AG08396 (cell line): ENCODE measurements around the gene NSL1.

ENCODE experiments used
- DNase-seq: peaks from one replicate; pipeline ENCODE4 v3.0.0; 2012; ENCODE audit warnings: low spot score, mixed read lengths

The NSL1 gene

GRCh38 chr1:212685429-212685828, 106.1 kb downstream of the NSL1 start:
- no peak for DNase-seq

GRCh38 chr1:212684521-212685090, 107.0 kb downstream of the NSL1 start:
- no peak for DNase-seq

DNA sequence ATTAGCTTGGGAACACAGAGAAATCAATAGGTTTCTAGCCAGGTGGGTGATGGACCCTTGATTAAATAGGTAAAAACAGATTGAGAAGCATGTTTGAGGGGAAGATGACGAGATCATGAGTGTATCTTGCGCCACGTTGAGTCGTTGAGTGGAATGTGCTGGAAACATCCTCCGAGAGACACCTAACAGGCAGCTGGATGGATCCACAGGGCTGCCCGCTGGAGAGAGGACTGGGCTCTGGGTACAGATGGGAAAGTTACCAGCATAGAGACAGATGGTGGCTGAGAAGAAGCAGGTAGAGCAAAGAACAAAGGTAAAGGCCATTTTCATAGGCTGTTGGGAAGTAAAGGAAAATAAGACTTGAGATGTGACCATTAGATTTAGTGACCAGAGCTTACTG, 107.5 kb downstream of the NSL1 start:
- DNase-seq: no peak

DNA sequence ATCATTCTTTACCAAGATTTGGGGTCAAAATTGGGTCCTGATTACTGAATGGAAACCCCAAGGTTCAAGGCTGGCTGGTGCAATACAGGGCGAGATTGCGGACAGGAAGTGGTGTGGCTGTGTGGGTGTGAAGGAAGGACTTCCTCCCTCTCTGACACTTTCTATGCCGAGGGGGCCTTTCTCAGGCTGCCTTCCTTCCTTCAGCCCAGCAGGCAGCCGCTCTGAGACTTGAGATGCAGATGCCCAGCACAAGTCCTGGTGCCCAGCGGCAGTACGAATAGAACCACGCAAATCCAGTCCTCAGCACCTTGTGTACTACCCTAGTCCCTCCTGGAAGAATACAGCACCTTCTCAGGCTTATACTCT, 108.2 kb downstream of the NSL1 start:
- DNase-seq: no peak

DNA sequence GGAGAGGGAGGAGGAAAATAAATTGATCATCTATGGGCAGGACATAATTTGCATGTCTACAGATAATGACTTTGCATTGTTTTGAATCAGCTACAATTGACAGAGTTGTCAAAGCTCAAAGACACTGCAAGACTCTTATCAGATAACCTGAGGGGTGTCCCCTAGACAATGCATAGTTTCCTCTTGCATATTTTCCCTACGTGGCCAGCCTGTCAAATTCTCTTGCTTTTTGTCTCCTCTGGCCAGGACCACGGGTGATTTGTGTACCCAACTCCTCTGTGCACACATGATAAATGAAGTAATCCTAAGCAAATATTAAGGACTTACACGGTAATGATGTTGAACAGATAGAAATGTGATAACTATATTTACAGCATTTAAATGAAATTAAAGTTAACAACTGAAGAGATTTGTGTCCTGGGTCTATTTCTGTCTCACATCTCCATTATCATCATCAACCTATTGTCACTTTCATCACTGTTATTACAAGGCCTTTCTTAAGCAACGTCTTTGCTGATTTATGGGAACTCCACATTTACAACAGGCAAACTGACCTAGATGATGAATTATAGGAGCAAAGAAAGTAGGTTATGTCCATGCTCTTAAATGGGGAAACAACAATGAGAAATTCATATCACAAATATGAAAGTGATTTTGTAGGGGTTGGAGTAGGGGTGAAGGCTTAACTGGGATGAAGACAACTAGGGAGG, 110.7 kb downstream of the NSL1 start:
- DNase-seq: no peak

DNA sequence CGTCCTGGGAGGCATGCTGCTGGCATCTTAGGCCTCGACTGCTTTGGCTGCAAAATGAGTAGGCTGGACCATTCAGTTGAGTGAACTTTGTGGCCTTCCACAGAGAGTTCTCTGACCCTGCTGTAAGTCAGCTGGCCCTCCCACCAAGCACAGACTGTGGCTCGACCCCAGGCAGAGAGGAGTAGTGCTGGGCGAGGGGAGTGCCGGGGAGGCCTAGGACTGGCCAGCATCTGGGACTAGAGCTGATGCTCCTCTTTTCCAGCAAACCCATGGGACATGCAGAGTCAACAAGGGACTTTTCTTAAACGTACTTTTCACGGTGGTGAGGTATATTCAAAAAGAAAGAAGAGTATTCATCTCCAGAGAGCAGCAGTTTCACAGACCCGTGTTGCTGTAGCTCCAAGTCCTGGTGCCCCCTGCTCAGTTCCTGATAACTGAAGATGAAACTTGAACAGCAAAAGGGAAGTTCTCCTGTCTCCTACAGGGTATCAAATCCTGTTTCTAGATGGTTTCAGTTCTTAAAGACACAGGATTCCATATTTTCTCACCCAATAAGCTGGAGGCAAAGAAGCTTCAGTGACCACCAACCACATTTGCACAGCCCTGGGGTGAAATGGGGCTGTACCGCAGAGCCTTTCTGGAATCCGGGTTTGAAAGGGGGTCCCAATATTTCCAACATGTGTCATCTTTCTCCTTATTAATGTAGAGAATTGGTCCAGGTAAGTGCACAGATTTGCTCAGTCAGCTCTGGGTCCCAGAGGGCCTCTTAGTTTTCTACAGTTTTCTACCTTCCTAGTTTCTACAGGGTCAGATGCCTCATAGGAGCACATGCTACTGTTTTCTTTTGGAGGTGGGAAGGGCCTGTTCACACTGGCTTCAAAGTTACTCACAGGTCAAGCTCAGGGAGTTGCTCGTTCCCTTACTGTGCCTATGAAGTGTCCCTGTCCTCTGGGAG, 112.8 kb downstream of the NSL1 start:
- DNase-seq: no peak

DNA sequence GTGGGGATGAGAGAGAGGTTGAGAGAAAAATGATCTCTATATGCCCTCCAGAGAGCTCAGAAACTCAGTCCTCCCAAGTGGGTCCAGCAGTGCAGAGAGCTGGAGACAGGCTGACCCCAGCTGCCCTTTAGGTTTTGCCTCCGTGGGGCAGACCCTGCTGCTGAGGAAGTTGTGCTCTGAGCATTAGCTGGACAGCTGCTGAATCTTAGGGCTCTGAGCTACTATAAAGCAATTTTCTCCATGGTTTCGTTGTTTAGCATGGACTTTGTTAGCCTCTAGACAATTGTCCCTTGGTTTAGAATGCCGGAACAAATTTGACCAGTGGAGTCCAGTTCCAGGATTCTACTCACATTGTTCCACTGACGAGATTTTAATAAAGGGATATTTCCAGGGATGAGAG, 114.0 kb downstream of the NSL1 start:
- no peak for DNase-seq

DNA sequence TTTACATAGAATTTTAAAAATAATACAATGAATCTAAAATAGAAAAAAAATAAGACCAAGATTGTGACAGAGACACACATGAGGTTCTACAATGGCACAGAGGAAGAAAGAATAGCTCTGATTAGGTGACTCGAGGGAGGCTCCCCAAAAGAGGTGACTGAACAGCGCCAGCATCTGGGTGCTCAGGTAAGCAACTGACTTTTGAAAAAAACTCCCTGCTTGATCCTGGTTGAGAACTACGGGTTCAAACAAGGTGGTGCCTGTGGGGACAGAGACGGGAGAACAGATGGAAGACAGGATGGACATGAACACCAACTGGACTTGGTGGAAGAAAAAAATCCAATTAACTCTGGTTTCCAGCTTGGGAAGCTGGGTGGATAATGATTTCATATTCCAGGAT, 114.4 kb downstream of the NSL1 start:
- no peak for DNase-seq
